PC-3 (cell line): Measurements from ENCODE around the gene AHCYL2.

Source experiments
- CTCF ChIP-seq: fragments of 300-600 bp; sonication (generic); conservative IDR thresholded peaks from 2 replicates; pipeline ENCODE4 v1.5.1; 2017; ENCODE audit warnings: antibody characterized with exemption, low read depth, mild to moderate bottlenecking, low read length
- EZH2phosphoT487 ChIP-seq: fragments of 300-600 bp; sonication (generic); IDR thresholded peaks from 2 replicates; pipeline ENCODE4 v1.6.1; 2018; ENCODE audit warnings: mild to moderate bottlenecking, antibody characterized with exemption, low read length, borderline replicate concordance

- TF ChIP-seq CTCF (no peak), EZH2phosphoT487 (no peak)
These were observed 88.5 kb downstream of the AHCYL2 start for GRCh38 chr7:129313282-129313681.
